Embryonic facial prominence (tissue), 1 donor: ENCODE measurements around the gene EMD.
"Not testable (repeated sequence)": the region's sequence is repeated elsewhere in the genome, so short reads cannot be mapped to it uniquely, and the experiment has no call there.

Source experiments
- DNase-seq: peaks from one replicate; pipeline ENCODE4 v3.0.0-alpha.2; 2016; ENCODE audit errors: extremely low spot score

Gene EMD

DNA sequence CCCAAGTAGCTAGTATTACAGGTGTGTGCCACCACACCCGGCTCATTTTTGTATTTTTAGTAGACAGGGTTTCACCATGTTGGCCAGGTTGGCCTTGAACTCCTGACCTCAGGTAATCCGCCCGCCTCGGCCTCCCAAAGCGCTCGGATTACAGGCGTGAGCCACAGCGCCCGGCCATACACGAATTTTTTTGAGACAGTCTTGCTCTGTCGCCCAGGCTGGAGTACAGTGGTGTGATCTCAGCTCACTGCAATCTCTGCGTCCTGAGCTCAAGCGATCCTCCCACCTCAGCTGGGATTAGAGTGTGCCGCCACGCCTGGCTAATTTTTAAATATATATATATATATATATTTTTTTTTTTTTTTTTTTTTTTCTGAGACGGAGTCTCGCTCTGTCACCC, 17.3 kb downstream of the EMD start:
- not testable (repeated sequence) for DNase-seq

DNA sequence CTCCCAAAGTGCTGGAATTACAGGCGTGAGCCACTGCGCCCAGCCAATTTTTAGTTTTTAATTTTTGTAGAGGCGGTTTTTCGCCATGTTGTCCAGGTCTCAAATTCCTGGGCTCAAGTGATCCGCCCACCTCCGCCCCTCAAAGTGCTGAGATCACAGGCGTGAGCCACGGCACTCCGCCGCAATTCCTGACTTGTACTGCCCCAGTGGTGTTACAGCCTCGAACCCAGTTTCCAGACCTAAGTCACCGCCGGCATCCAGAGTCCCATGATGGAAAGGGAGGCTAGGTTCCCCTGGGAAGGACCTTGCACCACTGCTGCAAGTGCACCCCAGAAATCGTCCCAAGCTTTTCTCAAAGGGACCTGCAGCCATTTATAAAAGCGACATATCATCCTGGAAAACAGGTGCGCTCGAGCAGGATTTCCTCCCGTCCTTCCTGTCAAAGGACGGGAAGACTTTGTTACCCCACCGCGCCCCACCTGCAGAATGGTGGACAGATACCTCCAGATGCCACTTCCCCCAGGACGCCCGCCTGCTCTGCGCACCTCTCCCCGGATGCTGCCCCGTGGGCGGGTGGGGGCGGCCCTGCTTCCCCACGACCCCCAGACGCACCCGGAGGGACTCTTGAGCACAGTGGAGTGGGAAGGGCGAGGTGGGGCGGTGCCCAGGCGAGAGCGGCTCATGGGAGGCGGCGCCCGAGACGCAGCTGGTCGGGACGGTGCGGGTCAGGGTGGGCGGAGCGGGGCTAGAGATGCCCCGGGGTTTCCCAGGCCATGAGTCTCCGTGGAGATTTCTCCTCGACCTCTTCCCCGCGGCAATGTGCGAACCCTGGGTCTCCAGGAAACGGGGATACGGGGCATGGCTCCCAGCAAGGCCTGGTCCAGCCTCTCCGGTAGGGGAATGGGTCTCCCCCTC, 18.1 kb downstream of the EMD start:
- no peak for DNase-seq

DNA sequence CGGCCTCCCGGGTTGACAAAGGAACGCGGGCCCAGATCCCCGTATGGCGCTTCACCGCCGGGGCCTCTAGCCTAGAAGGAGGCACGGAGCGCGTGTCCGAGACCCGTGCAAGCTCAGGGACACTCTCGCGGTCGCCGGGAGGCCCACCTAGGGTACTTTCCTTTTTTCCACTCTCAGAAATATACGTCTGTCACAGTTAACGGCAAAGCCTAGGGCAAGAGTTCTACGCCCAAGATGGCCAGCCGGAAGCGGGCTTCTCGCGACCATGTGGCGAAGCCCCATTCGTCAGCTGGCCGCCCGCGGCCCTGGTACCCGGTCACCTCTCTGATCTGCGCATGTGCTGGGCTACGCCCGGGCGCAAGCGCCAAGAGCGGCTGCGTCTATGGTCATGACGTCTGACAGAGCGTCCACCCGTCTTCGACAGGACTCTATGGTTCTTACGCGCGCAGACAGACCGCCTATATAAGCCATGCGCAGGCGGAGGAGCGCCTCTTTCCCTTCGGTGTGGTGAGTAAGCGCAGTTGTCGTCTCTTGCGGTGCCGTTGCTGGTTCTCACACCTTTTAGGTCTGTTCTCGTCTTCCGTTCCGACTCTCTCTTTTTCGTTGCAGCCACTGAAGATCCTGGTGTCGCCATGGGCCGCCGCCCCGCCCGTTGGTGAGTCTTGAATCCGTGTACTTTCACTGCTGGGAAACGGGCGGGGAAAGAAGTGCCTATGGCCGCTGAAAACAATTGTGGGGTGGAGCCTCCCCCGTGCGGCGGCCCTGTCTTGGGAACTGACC, 19.0 kb downstream of the EMD start, which contains the start of gene RPL10:
TSS of gene RPL10 (plus strand) at position 490 of the 780 bp plus-strand sequence. CDS start at position 633, 143 bp downstream.
- DNase-seq, result peak; percentile 89

DNA sequence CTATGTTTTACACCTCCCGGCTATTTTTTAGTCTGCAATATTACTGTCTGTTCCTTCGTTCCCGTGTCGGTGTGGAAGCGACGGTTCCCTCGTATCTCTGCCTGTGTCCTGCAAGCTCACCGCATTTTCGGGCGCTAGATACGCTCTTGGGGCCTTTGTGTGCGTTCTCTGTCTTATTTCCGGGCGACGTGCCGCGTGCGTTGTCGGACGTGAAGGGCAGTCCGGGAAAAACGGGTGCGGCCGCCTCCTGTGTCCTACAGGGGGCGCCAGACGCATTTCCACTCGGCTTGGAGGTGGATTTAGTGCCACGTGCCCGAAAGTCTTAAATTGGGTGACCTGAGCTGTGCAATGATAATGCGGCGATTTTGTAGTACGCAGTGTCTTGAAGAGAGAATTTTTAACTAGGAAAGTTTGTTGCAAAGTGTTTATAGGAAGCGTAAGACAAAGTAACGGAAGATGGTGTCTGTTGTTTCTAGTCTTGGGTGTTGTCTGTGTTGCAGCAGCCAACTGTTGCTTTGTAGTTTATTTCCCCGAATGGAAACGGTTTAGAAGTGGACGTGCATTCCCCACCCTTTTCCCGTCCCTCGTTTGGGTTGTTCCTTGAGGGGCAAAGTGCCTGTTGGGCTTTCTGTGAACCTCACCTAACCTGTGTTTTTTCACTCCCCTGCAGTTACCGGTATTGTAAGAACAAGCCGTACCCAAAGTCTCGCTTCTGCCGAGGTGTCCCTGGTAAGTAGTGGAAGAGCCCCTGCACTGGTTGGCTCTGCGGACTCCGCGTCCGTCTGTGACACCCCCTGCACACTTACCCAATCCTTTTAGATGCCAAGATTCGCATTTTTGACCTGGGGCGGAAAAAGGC, 19.8 kb downstream of the EMD start:
- no peak for DNase-seq

DNA sequence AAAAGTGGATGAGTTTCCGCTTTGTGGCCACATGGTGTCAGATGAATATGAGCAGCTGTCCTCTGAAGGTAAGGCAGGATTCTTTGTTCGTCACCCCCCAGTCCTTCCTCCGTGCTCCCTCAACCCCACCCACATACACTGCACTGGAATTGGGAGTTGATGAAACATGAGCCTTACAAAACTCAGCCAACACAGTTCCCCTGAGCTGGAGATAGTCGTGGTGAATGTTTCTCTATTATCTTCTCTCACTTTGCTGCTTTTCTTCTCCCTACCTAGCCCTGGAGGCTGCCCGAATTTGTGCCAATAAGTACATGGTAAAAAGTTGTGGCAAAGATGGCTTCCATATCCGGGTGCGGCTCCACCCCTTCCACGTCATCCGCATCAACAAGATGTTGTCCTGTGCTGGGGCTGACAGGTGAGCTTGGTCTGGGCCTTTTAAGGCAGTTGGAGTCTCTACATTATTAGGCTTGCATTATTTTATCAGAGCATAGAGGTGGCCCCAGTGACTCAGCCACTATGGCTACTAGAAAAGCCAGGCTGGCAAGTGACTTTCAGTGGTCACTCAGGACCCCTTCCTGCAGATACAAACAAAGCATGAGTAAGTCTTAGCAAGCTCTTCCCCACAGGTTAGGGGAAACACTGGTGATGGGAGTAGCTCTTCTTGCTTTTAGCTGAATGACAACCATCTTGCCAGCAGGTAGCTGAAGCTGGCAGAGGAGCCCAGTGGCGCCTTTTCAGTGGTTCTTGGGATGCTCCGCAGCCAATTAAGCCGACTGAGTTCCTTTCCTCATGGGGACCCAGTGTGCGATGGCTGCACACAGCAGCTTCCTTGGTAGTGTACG, 20.7 kb downstream of the EMD start:
- DNase-seq, result no peak

DNA sequence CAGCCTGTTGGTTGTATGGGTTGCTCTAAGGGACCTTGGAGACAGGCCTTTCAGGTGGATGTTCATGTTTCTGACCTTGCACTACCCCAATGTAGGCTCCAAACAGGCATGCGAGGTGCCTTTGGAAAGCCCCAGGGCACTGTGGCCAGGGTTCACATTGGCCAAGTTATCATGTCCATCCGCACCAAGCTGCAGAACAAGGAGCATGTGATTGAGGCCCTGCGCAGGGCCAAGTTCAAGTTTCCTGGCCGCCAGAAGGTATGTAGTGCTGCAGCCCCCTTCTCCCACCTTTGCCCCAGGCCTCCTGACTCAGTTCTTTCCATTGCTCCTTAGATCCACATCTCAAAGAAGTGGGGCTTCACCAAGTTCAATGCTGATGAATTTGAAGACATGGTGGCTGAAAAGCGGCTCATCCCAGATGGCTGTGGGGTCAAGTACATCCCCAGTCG, 21.3 kb downstream of the EMD start:
- not testable (repeated sequence) for DNase-seq

DNA sequence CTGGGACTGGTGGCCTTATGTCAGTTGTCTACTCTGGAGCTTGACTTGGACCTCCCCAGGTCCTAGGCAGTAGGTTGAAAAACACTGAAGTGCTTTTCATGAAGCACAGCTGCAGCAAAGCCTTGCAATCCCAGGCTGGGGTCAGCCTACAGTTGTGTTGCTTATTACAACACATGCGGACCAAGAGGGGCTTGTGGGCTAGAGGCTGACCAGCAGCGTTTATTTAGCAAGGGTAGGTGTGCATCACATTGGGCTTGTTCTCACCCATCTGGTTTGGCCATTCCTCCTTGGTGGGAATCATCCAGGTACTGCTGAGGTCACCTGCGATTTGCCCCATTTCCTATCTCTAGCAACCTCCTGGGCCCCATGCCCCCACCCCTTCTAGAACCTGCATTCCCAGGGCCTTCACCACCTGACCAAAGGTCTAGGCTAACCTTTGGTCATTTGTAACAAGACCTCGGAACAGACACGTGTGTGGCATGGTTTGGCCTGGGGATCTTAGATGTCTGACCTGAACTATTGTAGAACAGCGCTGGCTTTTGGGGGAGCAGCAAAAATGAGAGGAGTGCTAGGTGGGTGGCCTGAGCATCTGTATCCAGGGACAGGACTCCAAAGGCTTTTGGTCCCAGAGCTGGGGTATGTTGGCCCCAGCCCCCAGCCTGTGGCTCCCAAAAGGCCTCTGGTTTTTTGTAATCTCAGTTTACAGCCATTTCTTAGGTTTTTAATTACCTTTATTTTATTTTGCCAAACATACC, 22.1 kb downstream of the EMD start:
- DNase-seq, result no peak

DNA sequence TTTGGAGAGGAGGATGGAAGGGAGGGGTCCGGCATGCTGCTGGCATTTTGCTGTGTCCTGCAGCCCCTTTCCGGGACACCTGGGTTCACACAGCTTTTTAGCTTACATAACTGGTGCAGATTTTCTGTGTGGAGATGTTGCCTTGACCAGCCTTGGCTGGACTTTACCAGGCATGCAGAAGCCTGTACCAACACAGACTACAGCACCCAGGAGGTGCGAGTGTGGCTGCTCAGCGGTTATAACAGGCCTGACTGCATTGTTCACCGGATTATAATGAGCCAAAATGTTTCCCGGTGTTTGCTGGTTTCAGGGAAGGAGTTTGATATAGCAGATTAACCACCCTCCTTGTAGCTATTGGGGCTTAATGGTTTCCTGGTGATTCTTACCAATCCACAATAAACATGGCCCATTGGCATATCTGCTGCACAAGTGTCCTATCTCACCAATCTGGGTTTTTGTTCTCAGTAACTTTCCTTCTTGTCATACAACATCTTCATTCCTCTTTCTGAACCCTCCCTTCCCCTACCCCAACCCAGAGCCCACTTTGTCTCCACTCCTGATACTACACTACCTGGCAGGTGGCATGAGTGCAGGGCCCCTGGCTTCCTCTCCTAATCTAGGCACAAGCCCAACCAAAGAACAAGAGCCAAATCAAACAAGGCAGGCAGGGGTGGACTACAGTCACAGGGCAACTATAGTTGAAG, 23.0 kb downstream of the EMD start:
- no peak for DNase-seq

DNA sequence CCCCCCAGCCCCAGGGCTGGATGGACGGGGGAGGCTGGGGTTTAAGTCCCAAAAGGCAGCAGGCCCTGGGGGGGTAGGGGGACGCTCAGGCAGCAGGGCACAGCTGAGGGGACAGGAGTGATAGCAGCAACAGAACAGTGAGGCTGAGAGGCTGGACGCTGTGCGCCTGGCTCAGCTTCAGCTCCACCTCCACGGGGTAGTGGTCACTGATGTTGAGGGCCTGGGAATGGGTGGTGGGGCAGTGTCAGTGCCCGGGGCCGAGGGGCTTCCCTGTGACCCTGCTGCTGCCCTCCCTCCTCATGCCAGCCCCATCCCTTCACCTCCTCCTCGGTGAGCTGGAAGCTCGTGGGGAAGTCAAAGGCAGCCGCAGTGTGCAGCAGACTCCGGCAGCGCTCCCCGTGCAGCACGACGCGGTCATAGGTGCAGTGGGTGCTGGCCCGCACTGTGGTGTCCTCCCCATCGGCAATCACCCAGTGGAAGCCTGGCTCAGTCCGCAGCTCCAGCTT, 23.6 kb downstream of the EMD start:
- no peak for DNase-seq

DNA sequence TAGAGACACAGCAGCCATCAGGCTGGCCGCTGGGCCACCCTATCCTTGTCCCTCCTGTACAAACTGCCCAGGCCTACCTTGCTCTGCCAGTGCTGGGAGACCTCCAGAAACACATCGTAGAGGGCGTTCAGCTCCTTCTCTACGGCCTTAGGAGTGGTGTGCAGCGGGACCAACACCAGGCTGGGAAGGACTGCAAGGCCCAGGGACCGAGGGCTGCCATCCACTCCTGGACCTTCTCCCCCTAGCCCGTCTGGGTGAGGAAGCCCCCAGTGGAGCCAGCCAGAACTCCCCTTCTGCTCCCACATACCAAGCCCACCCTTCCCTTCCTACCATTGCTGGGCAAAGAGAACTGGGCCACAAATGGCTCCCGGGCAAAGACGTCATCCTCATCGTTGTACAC, 24.1 kb downstream of the EMD start:
- no peak for DNase-seq

DNA sequence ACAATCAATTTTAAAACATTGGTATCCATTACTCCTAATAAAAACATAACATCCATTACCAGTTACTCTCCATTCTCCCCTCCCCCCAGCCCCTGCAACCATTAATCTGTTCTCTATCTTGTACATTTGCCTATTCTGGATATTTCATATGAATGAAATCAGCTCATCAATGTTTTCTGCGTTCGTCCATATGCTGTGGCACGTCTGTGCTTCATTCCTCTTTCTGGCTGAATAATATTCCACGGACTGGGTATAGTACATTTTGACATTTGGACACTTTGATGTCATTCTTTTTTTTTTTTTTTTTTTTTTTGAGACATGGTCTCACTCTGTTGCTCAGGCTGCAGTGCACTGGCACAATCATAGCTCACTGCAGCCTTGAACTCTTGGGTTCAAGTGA, 24.8 kb downstream of the EMD start:
- no peak for DNase-seq

DNA sequence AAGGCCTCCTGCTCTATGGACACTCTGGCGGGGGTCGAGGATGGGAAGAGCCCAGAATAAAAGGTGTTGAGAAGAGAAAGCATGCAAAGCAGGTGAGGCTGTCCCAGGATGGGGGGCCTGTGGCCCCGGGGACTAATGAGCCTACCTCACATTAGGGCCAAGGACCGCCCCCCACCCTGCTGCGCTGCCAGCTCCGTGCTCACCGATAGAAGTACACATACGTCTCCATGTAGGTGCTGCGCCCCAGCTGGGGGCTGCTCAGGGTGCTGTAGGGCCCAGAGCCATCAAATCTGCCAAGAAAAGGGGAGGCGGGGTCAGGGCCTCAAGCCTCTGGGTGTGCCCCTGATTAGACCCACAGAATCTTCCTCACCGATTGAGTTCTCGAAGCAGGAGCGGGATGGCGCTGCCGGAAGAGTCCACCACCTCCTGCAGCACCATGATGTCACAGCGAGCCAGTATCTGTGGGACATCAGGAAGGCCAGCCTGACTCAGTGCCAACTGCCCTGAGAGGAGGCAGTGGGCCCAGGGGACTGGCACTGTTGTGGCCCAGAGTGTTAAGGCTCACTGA, 25.6 kb downstream of the EMD start:
- no peak for DNase-seq

DNA sequence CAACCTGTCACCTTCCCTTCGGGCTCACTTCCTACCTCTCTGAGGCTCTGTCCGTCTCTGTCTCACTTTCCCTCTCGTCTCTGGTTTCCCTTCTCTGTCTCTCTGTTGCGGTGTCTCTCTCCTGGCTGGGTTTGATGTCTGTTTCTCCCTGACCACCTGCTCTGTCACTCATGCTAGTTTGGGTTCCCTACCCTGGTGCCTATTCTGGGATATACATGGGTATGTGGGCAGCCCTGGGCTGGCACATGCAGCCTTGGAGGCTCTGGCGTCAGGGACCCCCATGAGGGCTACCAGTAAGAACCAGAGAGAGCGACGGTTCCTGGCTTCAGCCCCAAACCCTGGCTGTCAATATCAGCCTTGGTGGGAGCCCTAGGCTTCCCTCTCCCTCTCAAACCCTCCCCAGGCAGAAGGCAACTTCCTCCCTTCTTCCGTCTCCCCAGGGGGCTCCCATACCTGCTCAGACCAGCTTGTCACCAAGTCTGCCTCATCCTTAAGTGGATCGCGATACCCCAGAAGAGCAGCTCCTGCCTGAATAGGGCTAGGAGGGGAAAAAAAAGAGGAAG, 29.6 kb downstream of the EMD start:
- no peak for DNase-seq

DNA sequence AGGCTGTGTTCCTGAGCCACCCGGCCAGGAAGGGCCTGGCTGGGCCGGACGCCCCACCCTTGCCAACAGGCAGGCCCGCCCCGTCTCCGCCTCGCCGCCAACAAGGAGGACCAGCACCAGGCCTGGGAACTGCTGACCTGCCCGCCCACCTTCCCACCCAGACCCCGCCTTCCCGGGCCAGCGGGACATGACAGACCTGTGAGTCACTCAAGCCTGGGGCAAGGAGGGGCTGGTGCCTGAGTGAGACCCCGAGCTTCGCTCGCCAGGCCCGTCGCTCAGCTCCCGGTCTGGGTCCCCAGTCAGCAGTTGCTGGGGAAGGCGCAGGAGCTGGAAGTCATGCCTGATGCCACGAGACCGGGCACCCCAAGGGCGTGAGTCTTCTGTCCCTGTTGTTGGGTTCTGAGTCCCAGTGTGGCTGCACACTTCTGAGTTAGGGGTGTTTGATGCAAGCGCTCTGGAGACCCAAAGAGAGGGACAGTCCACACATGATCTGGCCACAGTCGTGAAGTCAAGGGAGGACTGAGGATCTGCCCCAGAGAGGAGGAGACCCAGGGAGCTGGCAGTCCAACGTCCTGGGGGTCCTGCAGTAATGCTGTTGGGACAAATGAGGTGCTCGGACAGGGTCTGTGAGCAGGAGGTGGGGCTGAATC, 30.3 kb downstream of the EMD start, which contains the start of gene DNASE1L1:
TSS of gene DNASE1L1 (minus strand) at position 33 of the 650 bp plus-strand sequence. CDS start 3,686 bp downstream, outside the sequence.
- DNase-seq, result no peak

DNA sequence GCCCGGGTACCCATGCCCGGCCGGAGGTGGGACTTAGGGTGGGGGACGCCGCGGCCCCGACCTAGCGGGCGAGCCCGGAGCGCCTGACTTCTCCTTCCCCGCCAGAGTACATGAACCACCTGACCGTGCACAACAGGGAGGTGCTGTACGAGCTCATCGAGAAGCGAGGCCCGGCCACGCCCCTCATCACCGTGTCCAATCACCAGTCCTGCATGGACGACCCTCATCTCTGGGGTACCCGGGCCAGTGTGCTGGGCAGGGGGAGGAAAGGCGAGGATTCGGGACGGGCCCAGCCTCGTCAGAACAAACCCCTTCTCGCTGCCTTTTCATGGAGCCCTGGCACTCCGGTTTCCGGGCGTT, 32.9 kb downstream of the EMD start:
- DNase-seq, result no peak

DNA sequence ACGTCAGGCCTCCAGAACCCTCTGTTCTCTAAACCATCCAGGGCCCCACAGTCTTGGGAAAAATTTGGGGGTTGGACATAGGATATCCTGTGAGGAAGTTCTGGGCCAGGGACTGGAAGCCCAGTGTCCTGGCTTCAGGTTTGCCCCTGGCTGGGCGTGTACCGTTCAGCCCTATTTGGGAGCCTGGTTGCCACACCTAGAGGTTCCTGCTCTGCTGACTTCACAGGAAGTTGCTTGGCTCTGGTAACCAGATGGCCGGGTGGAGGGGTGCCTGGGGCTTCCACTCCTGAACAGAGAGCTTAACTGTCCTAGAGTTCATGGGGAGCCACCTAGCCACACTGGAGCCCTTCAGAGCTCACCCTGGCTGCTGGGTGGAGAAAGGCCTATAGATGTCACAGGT, 33.4 kb downstream of the EMD start:
- DNase-seq, result no peak

DNA sequence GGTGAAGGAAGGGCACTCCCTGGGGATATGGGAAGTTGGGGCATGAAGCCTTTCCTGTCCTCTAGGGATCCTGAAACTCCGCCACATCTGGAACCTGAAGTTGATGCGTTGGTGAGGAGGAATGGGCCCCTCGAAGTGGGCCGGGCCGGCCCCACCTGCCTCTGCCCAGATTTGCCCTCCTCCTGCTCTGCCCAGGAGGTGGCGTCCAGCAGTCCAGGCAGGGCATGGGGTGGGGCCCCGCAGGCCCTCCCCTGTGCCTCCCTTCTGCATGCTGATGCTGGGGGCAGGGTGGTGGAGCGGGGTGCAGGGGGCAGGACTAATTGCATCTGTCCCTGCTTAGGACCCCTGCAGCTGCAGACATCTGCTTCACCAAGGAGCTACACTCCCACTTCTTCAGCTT, 34.0 kb downstream of the EMD start:
- DNase-seq, result no peak

DNA sequence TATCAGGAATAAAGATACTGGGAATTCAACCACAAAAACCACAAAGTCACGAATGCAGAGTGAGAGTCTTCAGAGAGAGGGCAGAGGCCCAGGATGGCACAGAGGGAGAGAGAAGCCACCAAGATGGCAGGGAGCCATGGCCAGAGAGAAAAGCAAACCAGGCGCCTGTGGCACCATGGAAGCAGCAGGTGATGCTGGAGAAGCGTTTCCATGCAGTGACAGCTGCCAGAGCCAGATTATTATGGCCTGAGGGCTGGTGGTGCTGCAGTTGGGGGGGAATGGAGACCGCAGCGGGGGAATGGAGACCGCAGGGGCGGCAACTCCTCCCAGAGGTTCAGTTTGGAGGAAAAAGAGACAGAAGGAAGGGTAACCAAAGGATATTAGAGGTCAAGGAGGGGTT, 38.1 kb downstream of the EMD start:
- no peak for DNase-seq
